GM12878 (cell line): ENCODE data around the gene COMMD7. TPM values are rescaled to one million over a fixed set of nuclear protein-coding genes. Genes with fewer than 3 reads are reported as not detected.

Experiments used
- ATF7 ChIP-seq: fragments of 450-650 bp; IDR thresholded peaks from 2 replicates; pipeline ENCODE4 v1.6.1; 2016; ENCODE audit warnings: low read depth, mild to moderate bottlenecking
- CHD4 ChIP-seq: fragments of 200-600 bp; sonication (generic); IDR thresholded peaks from 2 replicates; pipeline ENCODE4 v1.6.1; 2016; ENCODE audit warnings: mild to moderate bottlenecking
- CREB1 ChIP-seq: IDR thresholded peaks from 2 replicates; pipeline ENCODE4 v1.6.1; 2012; ENCODE audit warnings: low read depth, mild to moderate bottlenecking, inconsistent platforms
- CUX1 ChIP-seq: IDR thresholded peaks from 2 replicates; pipeline ENCODE4 v1.6.1; 2012; ENCODE audit warnings: improper control_type of control experiment, low read depth, low read length; ENCODE audit not compliant: insufficient replicate concordance
- IRF4 ChIP-seq: IDR thresholded peaks from 2 replicates; pipeline ENCODE4 v1.6.1; 2011; ENCODE audit warnings: low read depth, low read length
- RELB ChIP-seq: fragments of 450-650 bp; IDR thresholded peaks from 2 replicates; pipeline ENCODE4 v1.6.1; 2017; ENCODE audit warnings: low read depth, mild to moderate bottlenecking, moderate library complexity
- REST ChIP-seq: IDR thresholded peaks from 2 replicates; pipeline ENCODE4 v1.6.1; 2012; ENCODE audit warnings: mild to moderate bottlenecking, low read depth, low read length
- SMC3 ChIP-seq: IDR thresholded peaks from 2 replicates; pipeline ENCODE4 v1.6.1; 2011; ENCODE audit warnings: low read length, improper control_type of control experiment, borderline replicate concordance
- ZNF687 ChIP-seq: fragments of 450-650 bp; IDR thresholded peaks from 2 replicates; pipeline ENCODE4 v1.6.1; 2017; ENCODE audit warnings: mild to moderate bottlenecking, moderate library complexity
- polyA plus RNA-seq, 11 experiments: library from polyadenylated mRNA; depleted of rRNA in 4 of 11; unstranded in 6 of 11; stranded (reverse) in 5 of 11; fragments of >200 nt; fragmentation: Nextera tagmentation in 4 of 11; fragmentation: Illumina TruSeq in 1 of 11; extraction: Ambion mirVana in 4 of 11; extraction: Trizol in 1 of 11; gene quantifications; 1 replicate in 1 of 11; 2 replicates in 10 of 11; pipeline versions ENCODE4 v1.2.1 to v1.2.3, GENCODE V29; 2011 to 2016; ENCODE audit warnings: inconsistent platforms in 2 of 11, missing spikeins in 2 of 11, low read depth in 1 of 11
- total RNA-seq, 4 experiments: library from RNA; depleted of rRNA in 3 of 4; stranded (reverse); fragments of >200 nt in 3 of 4; fragmentation: Illumina TruSeq in 1 of 4; extraction: Trizol in 1 of 4; gene quantifications; 2 replicates each; pipeline versions ENCODE4 v1.2.1 to v1.2.3, GENCODE V29; 2013 to 2021
- TF ChIP-seq, protein P1 (sequence below): fragments of 450-650 bp; IDR thresholded peaks from 2 replicates; pipeline ENCODE4 v1.6.1; 2016; ENCODE audit warnings: mild to moderate bottlenecking
- TF ChIP-seq, protein P2 (sequence below): IDR thresholded peaks from 2 replicates; pipeline ENCODE4 v1.6.1; 2011; ENCODE audit warnings: borderline replicate concordance, low read depth, mild to moderate bottlenecking, moderate library complexity, low read length; ENCODE audit not compliant: insufficient read depth, poor library complexity, severe bottlenecking

Gene COMMD7
- total and polyA plus RNA-seq, 10 of the 15 experiments (the other 5 are each of a cell fraction or from before 2014, with no cell fraction given), result 9.1 to 61.0 (median 27.7) TPM

GRCh38 chr20:32792316-32792715 lies 49.0 kb upstream of the COMMD7 start (continued):
- no peak for TF ChIP-seq ZNF687
- TF ChIP-seq RELB, result peak; percentile 74; the same call in 1 of the 2 replicates
- TF ChIP-seq CHD4, result no peak
- TF ChIP-seq, protein P1, sequence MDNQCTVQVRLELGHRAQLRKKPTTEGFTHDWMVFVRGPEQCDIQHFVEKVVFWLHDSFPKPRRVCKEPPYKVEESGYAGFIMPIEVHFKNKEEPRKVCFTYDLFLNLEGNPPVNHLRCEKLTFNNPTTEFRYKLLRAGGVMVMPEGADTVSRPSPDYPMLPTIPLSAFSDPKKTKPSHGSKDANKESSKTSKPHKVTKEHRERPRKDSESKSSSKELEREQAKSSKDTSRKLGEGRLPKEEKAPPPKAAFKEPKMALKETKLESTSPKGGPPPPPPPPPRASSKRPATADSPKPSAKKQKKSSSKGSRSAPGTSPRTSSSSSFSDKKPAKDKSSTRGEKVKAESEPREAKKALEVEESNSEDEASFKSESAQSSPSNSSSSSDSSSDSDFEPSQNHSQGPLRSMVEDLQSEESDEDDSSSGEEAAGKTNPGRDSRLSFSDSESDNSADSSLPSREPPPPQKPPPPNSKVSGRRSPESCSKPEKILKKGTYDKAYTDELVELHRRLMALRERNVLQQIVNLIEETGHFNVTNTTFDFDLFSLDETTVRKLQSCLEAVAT, result peak; percentile 51; the same call in 1 of the 2 replicates
- TF ChIP-seq CUX1, result no peak
- no peak for TF ChIP-seq REST
- TF ChIP-seq ATF7, result 0 out of 2 replicates have a peak, but pooled peaks have one; percentile 46
- TF ChIP-seq, protein P2, sequence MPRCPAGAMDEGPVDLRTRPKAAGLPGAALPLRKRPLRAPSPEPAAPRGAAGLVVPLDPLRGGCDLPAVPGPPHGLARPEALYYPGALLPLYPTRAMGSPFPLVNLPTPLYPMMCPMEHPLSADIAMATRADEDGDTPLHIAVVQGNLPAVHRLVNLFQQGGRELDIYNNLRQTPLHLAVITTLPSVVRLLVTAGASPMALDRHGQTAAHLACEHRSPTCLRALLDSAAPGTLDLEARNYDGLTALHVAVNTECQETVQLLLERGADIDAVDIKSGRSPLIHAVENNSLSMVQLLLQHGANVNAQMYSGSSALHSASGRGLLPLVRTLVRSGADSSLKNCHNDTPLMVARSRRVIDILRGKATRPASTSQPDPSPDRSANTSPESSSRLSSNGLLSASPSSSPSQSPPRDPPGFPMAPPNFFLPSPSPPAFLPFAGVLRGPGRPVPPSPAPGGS, result no peak
- no peak for TF ChIP-seq SMC3
- 0 out of 2 replicates have a peak, but pooled peaks have one; percentile 31 for TF ChIP-seq CREB1
- 0 out of 2 replicates have a peak, but pooled peaks have one; percentile 15 for TF ChIP-seq IRF4
